MM.1S (cell line): ENCODE results near the gene RTN4R.

Experiments
- EZH2 ChIP-seq: fragments of 300-600 bp; sonication (generic); optimal IDR thresholded peaks from 2 replicates; pipeline ENCODE3; 2017; ENCODE audit warnings: low read depth, mild to moderate bottlenecking, antibody characterized with exemption, low read length, mixed read lengths
- TF ChIP-seq, protein P1 (sequence below): fragments of 300-600 bp; sonication (generic); IDR thresholded peaks from 2 replicates; pipeline ENCODE4 v1.5.1; 2016; ENCODE audit warnings: antibody characterized with exemption, low read length, mixed read lengths

- TF ChIP-seq, protein P1, sequence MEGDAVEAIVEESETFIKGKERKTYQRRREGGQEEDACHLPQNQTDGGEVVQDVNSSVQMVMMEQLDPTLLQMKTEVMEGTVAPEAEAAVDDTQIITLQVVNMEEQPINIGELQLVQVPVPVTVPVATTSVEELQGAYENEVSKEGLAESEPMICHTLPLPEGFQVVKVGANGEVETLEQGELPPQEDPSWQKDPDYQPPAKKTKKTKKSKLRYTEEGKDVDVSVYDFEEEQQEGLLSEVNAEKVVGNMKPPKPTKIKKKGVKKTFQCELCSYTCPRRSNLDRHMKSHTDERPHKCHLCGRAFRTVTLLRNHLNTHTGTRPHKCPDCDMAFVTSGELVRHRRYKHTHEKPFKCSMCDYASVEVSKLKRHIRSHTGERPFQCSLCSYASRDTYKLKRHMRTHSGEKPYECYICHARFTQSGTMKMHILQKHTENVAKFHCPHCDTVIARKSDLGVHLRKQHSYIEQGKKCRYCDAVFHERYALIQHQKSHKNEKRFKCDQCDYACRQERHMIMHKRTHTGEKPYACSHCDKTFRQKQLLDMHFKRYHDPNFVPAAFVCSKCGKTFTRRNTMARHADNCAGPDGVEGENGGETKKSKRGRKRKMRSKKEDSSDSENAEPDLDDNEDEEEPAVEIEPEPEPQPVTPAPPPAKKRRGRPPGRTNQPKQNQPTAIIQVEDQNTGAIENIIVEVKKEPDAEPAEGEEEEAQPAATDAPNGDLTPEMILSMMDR: no peak
- peak; percentile 67 for TF ChIP-seq EZH2
Observed at GRCh38 chr22:20234760-20235388, 33.2 kb downstream of the RTN4R start.
